Measurements from ENCODE around the gene SMTNL2. TPM values are rescaled to one million over a fixed set of nuclear protein-coding genes. Genes with fewer than 3 reads are reported as not detected.

SMTNL2 gene
- total RNA-seq, 4 donors from 2014 or later, result 0.44 to 0.81 (median 0.67) TPM

DNA sequence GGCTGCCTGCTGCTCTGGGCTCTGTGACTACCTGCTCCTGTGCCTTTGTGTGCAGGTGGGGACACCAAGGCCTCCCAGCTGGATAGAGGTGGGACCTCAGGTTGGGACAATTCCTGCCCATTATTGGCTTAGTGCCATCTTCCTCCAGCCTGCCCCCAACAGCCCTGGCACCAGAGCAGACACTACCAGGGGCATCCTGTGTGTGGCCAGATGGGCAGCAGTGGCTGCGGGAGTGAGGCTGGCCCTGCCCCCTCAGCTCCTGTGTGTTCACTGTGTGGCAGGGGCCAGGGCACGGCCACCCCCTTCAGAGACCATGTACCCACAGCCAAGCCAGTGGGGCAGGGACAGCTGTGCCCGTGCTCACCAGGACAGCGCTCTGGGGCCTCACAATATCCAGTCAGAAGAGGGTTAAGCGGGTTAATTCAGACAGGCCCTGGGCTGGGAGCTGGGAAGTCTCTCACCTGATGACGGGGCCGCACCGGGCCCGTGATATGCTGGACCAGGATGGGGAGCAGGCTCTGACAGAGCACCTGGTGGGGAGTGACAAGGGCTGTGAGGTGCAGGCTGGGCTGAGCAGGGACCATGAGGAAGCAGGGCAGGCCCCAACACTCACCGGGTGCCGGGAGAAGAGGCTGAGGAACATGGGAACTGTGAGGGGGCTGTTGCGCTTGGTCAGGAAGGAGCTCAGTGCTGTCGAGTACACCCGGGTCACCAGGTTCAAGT, 42.2 kb upstream of the SMTNL2 start:
- Histone ChIP-seq H3K4me3 (replicated peaks in 1 of 3) (no peak overlapping the region), H3K36me3 (peaks cover 42 to 43% of the 10 kb centered on the region in 2 donors), H3K27me3 (no peaks in the 10 kb centered on the region), H3K9me3 (no peaks in the 10 kb centered on the region), H3K4me1 (peaks cover 0 to 20% of the 10 kb centered on the region in 2 donors), H3K27ac (no peak overlapping the region)
- TF ChIP-seq, protein P1, sequence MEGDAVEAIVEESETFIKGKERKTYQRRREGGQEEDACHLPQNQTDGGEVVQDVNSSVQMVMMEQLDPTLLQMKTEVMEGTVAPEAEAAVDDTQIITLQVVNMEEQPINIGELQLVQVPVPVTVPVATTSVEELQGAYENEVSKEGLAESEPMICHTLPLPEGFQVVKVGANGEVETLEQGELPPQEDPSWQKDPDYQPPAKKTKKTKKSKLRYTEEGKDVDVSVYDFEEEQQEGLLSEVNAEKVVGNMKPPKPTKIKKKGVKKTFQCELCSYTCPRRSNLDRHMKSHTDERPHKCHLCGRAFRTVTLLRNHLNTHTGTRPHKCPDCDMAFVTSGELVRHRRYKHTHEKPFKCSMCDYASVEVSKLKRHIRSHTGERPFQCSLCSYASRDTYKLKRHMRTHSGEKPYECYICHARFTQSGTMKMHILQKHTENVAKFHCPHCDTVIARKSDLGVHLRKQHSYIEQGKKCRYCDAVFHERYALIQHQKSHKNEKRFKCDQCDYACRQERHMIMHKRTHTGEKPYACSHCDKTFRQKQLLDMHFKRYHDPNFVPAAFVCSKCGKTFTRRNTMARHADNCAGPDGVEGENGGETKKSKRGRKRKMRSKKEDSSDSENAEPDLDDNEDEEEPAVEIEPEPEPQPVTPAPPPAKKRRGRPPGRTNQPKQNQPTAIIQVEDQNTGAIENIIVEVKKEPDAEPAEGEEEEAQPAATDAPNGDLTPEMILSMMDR (IDR thresholded peaks at IDR 0.05), result no peak
- no peak for TF ChIP-seq POLR2A (IDR thresholded peaks at IDR 0.05)
- 91 to 92% methylated on average over 13 of the region's 14 CpGs for WGBS, 2 donors
- no peak for DNase-seq
- intact Hi-C loops (cut with DNase I), result no loop called here

DNA sequence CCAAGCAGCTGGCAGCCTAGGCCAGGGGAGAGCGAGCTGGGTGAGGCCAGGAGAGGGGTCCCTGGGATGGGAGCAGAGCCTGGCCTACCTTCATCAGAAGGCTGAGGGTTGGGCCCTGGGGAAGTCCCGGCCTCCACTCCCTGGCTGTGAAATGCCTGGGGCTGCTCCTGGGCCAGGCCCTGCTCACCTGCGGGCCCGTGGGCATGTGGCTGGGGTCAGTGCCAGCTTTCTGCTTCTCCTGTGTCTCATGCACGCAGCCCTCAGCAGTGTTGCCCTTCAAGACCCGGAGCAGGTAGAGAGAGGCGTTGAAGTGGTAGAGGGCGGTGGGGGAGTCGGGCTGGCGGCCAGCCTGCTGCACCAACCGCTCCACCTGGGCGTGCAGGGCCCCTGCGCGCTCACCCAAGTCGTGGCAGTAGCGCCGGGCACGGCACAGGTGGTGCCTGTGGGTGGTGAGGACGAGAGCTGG, 41.6 kb upstream of the SMTNL2 start:
- Histone ChIP-seq H3K27ac (no peak overlapping the region), H3K4me1 (peaks cover 0 to 14% of the 10 kb centered on the region in 2 donors), H3K4me3 (replicated peaks in 1 of 3) (no peak overlapping the region), H3K27me3 (no peaks in the 10 kb centered on the region), H3K36me3 (peaks cover 44 to 47% of the 10 kb centered on the region in 2 donors), H3K9me3 (no peaks in the 10 kb centered on the region)
- WGBS, 2 donors, result 85 to 94% methylated on average over 16 of the region's 19 CpGs
- intact Hi-C loops (cut with DNase I), result no loop called here
- DNase-seq, result peak in 1 of 2 donors; percentile 48
- TF ChIP-seq POLR2A (IDR thresholded peaks at IDR 0.05), result no peak
- TF ChIP-seq, protein P1 (IDR thresholded peaks at IDR 0.05), result no peak

DNA sequence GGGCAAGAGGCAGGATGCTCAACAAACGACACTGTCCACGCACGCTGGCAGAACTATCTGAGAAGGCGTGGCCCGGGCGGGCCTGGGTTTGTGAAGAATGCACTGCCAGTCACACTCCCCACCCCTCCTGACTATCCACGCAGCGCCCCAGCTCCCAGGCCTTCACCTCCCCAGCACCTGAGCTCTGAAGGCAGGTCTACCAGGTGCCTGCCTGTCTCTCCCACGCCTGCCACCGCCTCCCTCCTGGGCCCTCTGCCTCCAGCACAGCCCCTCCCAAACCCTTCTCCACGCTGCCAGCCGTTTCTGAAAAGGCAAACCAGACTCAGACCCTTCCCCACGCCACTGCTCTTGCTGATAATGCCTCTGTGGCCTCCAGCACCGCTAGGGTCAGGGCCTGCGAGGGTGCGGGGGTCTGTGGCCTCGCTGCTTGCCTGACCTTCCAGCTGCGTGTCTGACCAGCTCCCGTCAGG, 40.7 kb upstream of the SMTNL2 start:
- Histone ChIP-seq H3K27me3 (no peaks in the 10 kb centered on the region), H3K36me3 (peaks cover 48 to 53% of the 10 kb centered on the region in 2 donors), H3K27ac (no peak overlapping the region), H3K9me3 (no peaks in the 10 kb centered on the region), H3K4me1 (peaks cover 0 to 5% of the 10 kb centered on the region in 2 donors), H3K4me3 (replicated peaks in 1 of 3) (no peak overlapping the region)
- TF ChIP-seq, protein P1 (IDR thresholded peaks at IDR 0.05), result no peak
- TF ChIP-seq POLR2A (IDR thresholded peaks at IDR 0.05), result no peak
- intact Hi-C loops (cut with DNase I), result no loop called here
- 87 to 97% methylated on average over 15 to 19 of the region's 19 CpGs for WGBS, 2 donors
- DNase-seq, result no peak

DNA sequence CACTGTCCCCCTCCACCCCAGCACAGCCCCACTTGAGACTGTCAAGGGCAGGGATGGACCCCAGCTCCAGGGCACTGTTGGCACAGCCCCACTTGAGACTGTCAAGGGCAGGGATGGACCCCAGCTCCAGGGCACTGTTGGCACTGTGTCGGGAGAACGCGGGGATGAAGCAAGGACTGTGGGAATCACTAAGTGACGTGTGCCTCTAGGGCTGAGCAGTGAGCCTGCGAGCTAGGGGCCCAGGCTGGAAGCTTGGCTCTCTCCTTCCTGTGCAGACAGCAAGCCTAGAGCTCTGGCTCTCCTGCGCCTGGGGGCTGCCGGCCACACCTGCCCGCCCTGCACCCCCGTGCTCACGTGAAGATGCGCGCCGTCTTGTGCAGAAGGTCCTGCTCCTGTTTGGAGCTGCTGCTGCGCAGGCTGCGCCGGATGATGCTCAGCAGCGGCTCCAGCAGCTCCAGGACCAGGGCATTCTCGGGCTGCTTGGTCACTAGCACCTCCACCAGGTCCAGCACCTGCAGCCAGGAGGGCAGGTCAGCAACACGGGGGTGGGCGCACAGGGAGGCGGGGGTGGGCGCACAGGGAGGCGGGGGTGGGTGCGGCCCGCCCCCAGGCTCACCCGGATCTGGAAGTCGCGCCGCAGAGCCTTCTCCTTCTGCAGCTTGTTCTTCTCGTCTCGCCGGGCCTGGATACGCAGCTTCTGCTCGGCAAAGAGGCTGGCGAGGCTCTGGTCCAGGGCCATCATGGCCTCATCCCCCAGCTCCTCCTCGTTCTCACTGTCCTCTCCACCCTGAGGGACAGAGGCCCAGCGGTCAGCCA, 40.0 kb upstream of the SMTNL2 start:
- Histone ChIP-seq H3K4me1 (peaks cover 0 to 5% of the 10 kb centered on the region in 2 donors), H3K9me3 (no peaks in the 10 kb centered on the region), H3K36me3 (peaks cover 48 to 55% of the 10 kb centered on the region in 2 donors), H3K27ac (no peak overlapping the region), H3K4me3 (replicated peaks in 1 of 3) (no peak overlapping the region), H3K27me3 (no peaks in the 10 kb centered on the region)
- TF ChIP-seq POLR2A (IDR thresholded peaks at IDR 0.05), result no peak
- TF ChIP-seq, protein P1 (IDR thresholded peaks at IDR 0.05), result no peak
- intact Hi-C loops (cut with DNase I), result no loop called here
- WGBS, 2 donors, result 95 to 99% methylated on average over 11 to 36 of the region's 37 CpGs
- DNase-seq, result no peak

DNA sequence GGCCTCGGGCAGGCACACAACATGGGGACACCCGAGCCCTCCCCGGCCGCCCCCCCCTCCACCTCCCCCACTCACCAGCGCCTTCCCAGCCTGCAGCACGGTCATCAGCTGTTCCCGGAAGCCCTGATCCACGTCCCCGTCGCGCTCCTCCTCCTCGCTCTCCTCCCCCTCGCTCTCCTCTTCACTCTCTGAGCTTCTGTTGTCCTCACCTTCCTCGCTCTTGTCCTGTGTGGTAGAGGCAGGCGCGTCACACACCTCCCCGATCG, 39.4 kb upstream of the SMTNL2 start:
- H3K9me3 ChIP-seq, result no peaks in the 10 kb centered on the region
- no peaks in the 10 kb centered on the region for H3K27me3 ChIP-seq
- peaks cover 0 to 5% of the 10 kb centered on the region in 2 donors for H3K4me1 ChIP-seq
- TF ChIP-seq POLR2A (IDR thresholded peaks at IDR 0.05), result no peak
- TF ChIP-seq, protein P1 (IDR thresholded peaks at IDR 0.05), result no peak
- 93% methylated on average over 18 of the region's 18 CpGs for WGBS, 2 donors
- H3K36me3 ChIP-seq, result peaks cover 49 to 54% of the 10 kb centered on the region in 2 donors
- no peak for DNase-seq
- H3K27ac ChIP-seq, result no peak overlapping the region
- no peak overlapping the region for H3K4me3 ChIP-seq (replicated peaks in 1 of 3)
- intact Hi-C loops (cut with DNase I), result no loop called here
